GM06990 (cell line): ENCODE measurements around the gene SLC23A3.

Experiments
- DNase-seq: peaks from one replicate; pipeline ENCODE4 v3.0.0-alpha.2; 2011; ENCODE audit not compliant: insufficient read length; ENCODE audit errors: extremely low read depth
- H3K27me3 ChIP-seq: replicated peaks from 2 replicates; pipeline ENCODE4 v1.6.0; 2011; ENCODE audit warnings: low read length; ENCODE audit not compliant: control insufficient read depth, insufficient read depth
- H3K36me3 ChIP-seq: 2 replicates; pipeline ENCODE4 v1.5.1; 2011; ENCODE audit warnings: low read length; ENCODE audit not compliant: control insufficient read depth, insufficient read depth
- H3K4me3 ChIP-seq: replicated peaks from 2 replicates; pipeline ENCODE4 v1.5.1; 2011; ENCODE audit warnings: low read depth, mild to moderate bottlenecking, control low read depth, low read length
- CTCF ChIP-seq: IDR thresholded peaks from 2 replicates; pipeline ENCODE4 v1.5.1; 2011; ENCODE audit warnings: low read length, control low read depth, mild to moderate bottlenecking, inconsistent platforms; ENCODE audit not compliant: insufficient read depth, poor library complexity, severe bottlenecking

SLC23A3 gene

DNA sequence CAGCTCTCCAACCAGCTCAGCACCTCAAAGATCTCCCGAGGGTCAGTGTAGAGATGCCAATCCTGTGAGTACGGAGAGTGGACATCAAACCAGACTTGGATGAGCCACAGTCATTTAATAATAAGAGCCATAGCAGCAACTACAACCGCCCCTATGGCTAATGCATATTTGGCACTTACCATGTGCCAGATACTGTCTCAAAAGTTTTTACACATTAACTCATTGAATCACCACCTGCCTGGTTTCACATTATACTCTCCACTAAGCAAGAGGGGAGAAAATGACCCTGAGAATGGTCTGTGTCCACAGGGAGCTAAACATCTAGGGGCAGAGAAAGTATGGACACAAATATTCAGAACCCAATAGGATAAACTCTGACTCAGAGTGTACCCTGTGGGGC lies 4.3 kb upstream of the SLC23A3 start:
- Histone ChIP-seq H3K36me3 (peaks cover 26% of the 10 kb centered on the region), H3K4me3 (no peak overlapping the region), H3K27me3 (no peaks in the 10 kb centered on the region)
- no peak for TF ChIP-seq CTCF
- DNase-seq, result no peak

DNA sequence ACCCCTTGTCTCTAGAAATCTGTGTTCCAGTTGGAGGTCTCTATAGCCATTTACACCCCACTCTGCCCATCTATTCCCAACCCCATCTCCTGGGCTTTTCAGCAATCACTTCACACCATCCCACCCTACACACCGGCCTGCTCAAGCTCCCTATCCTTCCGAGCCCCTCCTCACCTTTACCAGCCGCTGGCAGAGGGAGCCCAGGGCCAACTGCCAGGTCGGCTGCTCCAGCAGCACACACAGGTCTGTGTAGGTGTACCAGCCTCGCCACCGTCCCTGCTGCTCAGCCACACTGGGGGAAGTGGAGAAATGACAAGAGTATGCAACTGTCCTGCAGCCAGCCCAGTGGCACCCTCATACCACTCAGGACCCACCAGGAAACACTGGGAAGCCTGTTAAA lies 3.3 kb upstream of the SLC23A3 start:
- H3K36me3 ChIP-seq, result peaks cover 26% of the 10 kb centered on the region
- DNase-seq, result no peak
- TF ChIP-seq CTCF, result no peak

GRCh38 chr2:219172231-219173154 lies 2.7 kb upstream of the SLC23A3 start:
- no peak for TF ChIP-seq CTCF
- Histone ChIP-seq H3K4me3 (no peak overlapping the region), H3K36me3 (peaks cover 28% of the 10 kb centered on the region), H3K27me3 (no peaks in the 10 kb centered on the region)
- no peak for DNase-seq

More for the DNA sequence above, 3.3 kb upstream of the SLC23A3 start:
- Histone ChIP-seq H3K27me3 (no peaks in the 10 kb centered on the region), H3K4me3 (no peak overlapping the region)

- H3K27me3 ChIP-seq, result no peaks in the 10 kb centered on the region
- H3K4me3 ChIP-seq, result no peak overlapping the region
- peak; percentile 77 for TF ChIP-seq CTCF
- H3K36me3 ChIP-seq, result peaks cover 28% of the 10 kb centered on the region
- no peak for DNase-seq
Observed at GRCh38 chr2:219171231-219171651, 1.4 kb upstream of the SLC23A3 start.

DNA sequence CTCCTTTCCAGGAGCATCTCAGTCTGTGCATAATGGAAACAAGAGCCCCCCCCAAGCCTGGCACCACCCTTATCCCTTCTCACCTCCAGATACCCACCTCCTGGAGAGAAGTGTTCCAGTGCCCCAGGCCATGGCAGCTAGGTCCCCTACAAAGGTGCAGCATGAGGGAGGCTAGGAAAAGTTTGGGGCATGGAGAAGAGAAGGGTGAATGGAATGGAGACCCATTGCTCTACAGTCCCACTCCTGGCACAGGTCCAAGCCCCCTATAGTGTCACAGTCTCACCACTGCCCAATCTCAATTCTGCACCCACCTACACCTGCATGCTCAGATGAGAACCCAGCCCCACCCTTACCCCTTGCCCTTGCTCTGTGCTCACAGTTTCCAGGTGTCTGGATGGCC lies 897 bp downstream of the SLC23A3 start:
- TF ChIP-seq CTCF, result no peak
- H3K27me3 ChIP-seq, result no peaks in the 10 kb centered on the region
- DNase-seq, result no peak
- H3K4me3 ChIP-seq, result no peak overlapping the region
- H3K36me3 ChIP-seq, result peaks cover 22% of the 10 kb centered on the region

GRCh38 chr2:219168526-219168925 lies 1.3 kb downstream of the SLC23A3 start:
- no peaks in the 10 kb centered on the region for H3K27me3 ChIP-seq
- DNase-seq, result no peak
- peaks cover 18% of the 10 kb centered on the region for H3K36me3 ChIP-seq
- TF ChIP-seq CTCF, result no peak
- no peak overlapping the region for H3K4me3 ChIP-seq
